ENCODE data around the gene DHFR2.

DNA sequence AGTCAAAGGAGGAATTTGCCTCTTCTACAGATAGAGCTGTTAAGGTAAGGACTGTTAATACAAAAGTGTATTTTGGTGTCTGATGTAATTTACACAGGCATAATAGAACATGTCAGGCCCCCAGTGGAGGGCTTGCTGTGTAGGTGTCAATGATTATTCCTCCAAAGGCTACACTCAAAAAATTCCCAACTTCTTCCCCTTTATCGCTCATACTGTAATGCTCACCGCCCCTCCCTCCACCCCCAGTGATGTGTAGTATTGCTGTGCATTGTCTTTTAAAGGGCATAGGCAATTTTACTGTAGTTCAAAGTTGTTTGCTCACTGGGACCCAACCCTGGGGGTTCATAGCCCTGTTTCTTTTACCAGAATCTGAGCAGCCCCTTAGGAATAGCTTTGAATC, 32.4 kb upstream of the DHFR2 start:
- TF ChIP-seq, protein P1, sequence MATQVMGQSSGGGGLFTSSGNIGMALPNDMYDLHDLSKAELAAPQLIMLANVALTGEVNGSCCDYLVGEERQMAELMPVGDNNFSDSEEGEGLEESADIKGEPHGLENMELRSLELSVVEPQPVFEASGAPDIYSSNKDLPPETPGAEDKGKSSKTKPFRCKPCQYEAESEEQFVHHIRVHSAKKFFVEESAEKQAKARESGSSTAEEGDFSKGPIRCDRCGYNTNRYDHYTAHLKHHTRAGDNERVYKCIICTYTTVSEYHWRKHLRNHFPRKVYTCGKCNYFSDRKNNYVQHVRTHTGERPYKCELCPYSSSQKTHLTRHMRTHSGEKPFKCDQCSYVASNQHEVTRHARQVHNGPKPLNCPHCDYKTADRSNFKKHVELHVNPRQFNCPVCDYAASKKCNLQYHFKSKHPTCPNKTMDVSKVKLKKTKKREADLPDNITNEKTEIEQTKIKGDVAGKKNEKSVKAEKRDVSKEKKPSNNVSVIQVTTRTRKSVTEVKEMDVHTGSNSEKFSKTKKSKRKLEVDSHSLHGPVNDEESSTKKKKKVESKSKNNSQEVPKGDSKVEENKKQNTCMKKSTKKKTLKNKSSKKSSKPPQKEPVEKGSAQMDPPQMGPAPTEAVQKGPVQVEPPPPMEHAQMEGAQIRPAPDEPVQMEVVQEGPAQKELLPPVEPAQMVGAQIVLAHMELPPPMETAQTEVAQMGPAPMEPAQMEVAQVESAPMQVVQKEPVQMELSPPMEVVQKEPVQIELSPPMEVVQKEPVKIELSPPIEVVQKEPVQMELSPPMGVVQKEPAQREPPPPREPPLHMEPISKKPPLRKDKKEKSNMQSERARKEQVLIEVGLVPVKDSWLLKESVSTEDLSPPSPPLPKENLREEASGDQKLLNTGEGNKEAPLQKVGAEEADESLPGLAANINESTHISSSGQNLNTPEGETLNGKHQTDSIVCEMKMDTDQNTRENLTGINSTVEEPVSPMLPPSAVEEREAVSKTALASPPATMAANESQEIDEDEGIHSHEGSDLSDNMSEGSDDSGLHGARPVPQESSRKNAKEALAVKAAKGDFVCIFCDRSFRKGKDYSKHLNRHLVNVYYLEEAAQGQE (IDR thresholded peaks at IDR 0.05; ENCODE audit: low read depth, low read length) = no peak
- TF ChIP-seq RAD21 (IDR thresholded peaks at IDR 0.05; ENCODE audit: low read length) (no peak), TAF1 (IDR thresholded peaks at IDR 0.05; ENCODE audit: borderline replicate concordance, low read depth, low read length) (no peak), TEAD4 (IDR thresholded peaks at IDR 0.05; ENCODE audit: borderline replicate concordance, insufficient read depth) (no peak)
- TF ChIP-seq, protein P2, sequence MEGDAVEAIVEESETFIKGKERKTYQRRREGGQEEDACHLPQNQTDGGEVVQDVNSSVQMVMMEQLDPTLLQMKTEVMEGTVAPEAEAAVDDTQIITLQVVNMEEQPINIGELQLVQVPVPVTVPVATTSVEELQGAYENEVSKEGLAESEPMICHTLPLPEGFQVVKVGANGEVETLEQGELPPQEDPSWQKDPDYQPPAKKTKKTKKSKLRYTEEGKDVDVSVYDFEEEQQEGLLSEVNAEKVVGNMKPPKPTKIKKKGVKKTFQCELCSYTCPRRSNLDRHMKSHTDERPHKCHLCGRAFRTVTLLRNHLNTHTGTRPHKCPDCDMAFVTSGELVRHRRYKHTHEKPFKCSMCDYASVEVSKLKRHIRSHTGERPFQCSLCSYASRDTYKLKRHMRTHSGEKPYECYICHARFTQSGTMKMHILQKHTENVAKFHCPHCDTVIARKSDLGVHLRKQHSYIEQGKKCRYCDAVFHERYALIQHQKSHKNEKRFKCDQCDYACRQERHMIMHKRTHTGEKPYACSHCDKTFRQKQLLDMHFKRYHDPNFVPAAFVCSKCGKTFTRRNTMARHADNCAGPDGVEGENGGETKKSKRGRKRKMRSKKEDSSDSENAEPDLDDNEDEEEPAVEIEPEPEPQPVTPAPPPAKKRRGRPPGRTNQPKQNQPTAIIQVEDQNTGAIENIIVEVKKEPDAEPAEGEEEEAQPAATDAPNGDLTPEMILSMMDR (IDR thresholded peaks at IDR 0.05) = no peak

All from SK-N-SH (cell line).